ENCODE measurements around the gene BBS9.

DNA sequence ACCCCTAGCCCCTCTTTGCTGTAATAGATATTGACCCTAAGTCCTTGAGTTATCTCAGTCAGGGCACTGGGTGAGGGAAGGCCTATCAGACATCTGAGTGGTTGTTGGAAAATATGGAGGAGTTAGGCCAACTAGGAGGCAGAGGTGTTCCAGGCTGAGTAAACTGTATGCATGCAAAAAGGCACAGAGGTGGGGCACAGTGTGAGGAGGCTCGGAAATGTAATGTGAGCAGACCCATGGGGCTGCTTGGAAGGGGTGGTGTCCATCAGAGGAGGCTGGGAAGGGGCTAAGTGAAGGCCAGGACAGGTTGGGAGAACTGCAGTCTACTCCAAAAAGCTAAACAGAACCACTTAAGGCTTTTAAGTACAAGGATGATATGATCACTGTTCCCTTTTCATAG is 452.7 kb downstream of the BBS9 start:
- TF ChIP-seq EZH2phosphoT487 (IDR thresholded peaks at IDR 0.05; ENCODE audit: insufficient read depth, low read depth) (no peak), EZH2 (IDR thresholded peaks at IDR 0.05; ENCODE audit: insufficient read depth, poor library complexity, severe bottlenecking) (no peak)

Data from GM23248 (cell line).